HG03196 (cell line): Measurements from ENCODE around the gene LETMD1.

Experiments
- ATAC-seq: cut with Tn5 transposase; IDR thresholded peaks from one replicate; pipeline ENCODE4 v1.9.1; 2021; ENCODE audit not compliant: unreplicated experiment

The LETMD1 gene

DNA sequence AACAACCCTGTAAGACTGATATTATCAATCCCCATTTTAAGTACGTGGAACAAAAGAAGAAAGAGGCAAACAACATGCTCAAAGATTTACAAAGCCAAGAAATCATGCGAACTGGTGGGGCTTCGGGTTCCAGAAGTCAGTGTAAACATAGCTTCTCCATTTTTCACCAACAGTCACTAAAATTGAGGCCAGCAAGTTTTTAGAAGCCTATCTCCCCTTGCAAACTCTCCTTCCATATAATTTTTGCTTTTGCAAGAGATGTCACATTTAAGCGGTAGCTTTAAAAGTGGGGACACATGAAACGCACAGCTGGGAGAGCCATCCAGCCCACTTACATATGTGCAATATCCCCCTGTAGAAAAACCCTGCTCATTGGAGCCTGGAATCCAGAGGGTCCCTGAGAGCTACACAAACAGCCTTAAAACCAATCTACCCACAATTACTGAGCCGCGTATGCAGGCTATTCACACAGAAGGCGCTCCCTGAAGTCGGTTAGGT, 22.7 kb upstream of the LETMD1 start:
- no peak for ATAC-seq

DNA sequence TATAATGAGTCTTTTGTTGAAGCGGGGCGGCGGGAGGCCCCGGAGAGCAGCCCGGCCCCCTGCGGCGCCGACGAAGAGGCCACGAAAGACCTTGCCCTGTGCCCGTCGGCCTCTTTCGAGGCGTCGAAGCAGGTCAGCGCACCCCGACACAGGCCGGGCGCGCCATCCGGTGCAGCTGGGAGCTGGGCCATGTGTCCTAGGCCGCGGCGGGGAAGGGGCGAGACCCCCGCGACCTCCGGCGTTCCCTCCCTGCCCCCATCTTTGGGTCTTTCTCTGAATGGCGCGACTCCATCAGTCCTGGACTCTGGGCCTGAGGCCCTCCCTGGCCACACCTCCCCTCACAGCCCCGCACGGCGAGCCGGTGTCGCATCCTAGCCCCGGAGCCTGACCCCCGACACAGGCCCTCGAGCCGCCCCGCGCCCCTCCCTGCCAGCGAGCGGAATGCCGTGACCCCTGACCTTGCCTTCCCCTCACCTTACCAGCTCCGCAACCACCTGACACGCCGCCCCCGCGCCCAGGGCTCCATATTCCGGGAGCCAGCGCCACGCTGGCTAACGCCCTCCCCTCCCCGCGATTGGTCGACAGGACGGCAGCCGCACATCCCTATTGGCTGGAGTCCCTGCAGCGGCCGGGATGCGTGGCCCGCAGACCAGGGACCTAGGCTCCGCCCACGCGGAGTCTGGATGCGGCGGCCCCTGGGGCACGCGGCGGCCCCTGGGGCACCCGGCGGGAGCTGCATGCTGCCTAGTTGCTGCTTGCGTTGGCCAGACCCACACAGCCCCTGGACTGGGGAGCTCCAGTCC, 22.1 kb upstream of the LETMD1 start, which contains the start of gene SLC11A2:
Gene SLC11A2, minus strand, starts transcription at position 549 of the 803 bp plus-strand sequence. CDS start 15,656 bp downstream, outside the sequence.
- ATAC-seq = peak; percentile 80

DNA sequence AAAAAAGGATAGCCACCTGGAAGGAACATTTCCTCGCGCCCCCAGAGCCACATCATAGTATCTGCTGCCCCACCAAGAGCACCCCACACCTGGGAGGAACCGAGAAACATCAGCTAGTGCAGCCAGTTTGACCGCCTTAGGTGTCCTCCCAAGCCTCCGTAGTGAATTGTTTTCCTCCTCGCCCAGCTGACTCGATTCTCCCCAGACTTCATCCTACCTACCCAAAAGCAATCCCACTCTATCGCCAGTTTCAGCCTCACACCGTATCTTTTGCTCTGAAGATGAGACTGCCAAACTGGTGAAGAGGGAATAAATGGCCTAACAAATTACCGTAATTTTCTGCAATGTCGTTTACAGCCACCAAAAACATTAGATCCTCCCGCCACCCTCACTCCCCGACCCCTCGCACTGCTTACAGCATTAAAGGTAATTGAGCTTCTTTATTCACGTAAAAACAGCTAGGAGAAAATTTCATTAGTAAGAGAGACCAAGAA, 20.7 kb upstream of the LETMD1 start:
- no peak for ATAC-seq

DNA sequence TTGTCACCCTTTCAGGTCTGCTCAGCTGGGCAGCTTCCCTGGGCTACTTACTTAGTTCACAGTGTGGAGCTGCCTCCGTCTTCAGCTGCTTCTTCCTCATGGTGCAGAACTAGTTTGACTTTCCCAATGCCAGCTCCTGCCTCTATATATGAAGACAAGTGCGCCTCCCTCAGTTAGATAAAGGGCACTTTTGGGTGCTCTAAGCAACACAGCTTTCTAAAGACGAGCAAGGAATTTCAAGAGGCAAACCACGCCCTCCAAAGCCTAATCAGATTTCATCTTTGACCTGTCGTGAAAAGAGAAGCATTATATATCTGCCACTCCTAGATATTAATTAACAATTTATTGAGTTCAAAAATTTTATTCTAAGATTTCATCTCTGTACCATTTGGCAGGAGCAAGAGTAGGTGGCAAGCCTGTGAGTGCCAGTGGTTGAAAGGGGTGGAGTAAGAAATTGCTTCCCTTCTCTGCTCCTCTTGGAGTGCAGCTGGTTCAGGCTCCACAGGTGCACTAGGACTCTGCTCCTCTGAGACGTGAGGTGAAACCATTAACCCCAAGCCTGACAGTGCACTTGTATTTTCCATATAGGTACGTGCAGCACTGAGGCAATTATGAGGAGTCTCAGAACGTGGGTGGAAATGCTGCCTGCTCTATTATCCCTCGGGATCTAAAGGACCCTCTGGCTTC, 19.9 kb upstream of the LETMD1 start:
- ATAC-seq = no peak

DNA sequence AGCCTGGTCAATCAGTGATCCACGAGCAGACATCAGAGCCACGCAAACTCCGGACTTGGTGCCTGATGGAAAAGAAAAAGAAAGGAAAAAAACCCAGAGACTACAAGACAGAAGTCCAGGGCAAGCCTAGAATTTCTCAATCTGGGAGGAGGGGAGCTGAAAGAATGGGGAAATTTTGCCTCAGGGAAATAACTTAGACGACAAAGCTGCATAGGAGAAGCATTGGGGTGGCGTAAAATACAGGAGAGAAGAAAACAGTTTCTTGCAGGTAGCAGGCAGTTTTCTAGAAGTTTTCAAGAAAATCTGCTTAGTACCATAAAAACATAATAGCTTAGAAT, 19.3 kb upstream of the LETMD1 start:
- no peak for ATAC-seq

DNA sequence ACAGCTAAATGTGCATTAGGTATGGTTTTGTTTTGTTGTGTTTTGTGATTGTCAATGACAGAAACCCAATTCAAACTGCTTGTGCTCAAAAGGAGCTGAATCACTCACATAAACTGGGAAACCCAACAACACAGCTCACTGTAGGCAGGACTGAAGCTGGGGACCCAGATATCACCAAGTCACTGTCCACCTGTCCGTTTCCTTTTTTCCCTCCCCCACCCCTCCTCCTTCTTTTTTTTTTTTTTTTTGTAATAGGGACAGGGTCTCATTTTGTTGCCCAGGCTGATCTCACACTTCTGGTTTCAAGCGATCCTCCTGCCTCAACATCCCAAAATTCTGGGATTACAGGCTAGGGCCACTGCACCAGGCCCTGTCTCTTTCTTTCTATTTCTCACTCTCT, 15.1 kb upstream of the LETMD1 start:
- no peak for ATAC-seq

DNA sequence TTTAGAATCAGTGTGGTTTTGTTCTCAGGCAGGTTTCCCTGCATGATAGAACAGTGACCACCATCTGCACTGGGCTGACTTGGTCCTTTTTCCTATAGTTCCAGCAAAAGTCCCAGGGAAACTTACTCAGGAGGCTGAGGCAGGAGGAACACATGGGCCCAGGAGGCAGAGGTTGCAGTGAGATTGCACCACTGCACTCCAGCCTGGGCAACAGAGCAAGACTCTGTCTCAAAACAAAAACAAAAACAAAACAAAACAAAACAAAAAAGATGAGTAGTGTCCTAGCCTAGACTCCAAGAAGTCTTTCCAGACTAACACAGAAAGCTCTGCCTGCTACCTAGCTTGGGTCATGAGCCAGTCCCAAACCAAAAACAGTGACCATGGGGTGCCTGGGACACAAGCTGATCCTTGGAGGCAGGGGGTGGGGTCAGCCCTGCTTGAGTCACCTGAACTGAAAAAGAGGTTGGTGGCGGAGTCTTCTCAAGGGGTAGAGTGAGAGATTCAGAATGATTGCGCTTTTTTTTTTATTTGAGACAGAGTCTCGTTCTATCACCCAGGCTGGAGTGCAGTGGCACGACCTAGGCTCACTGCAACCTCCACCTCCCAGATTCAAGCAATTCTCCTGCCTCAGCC, 14.6 kb upstream of the LETMD1 start:
- ATAC-seq = no peak

DNA sequence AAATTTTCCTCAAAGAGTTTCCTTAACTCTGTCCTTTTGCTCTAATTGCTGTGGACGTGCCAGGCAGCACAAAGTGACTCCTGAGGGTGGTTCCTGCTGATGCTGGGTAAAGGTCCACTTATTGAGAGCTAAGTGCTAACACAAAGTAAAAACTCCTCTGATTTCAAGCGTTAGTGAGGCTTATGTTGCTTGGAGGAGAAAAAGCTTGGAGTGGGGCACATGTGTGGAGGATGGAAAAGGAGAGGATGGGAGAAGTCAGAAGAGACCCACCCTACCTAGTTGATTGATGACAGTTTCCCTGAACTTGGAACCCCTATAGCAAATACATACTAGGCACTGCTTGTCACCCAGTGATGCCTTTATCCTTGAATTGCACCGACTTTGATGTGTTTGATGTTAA, 11.8 kb upstream of the LETMD1 start:
- ATAC-seq = no peak

DNA sequence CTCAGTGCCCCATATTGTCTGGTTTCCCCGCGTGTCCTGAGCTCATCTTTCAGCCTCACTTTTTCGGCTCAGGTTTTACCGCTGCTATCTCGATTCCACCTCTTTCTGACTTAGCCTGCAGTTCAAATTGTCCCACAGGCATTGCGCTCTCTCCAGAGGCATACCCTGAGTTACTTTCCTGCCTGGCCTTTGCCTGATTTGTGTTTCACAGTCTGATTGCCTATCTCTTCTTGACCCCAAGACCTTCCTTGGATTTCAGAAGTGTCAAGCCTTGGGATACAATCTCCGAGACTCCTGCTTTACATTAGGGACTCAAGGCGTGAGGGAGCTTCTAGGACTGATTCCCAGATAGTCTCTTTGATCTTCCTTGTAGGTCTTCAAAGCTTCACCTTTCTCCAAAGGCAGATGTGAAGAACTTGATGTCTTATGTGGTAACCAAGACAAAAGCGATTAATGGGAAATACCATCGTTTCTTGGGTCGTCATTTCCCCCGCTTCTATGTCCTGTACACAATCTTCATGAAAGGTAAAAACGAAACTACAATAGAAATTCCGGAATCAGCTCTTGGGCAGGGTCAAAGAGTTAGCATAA, 629 bp downstream of the LETMD1 start:
- no peak for ATAC-seq

DNA sequence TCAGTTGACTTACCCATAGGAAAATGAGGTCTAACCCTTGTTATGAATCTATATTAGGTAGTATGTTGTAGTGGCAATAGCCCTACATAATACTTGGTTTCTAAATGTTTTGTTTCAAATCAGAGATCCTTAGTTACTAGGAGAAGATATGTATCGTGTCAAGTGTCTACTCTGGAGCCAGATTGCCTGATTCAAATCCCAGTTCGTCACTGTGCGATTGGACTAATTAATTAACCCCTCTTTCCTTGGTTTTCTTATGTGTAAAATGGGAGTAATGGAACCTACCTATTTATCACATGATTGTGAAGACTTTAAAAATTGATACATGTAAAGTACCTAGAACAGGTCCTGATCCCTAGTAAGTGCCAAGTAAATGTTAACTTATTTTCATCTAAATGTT, 1.4 kb downstream of the LETMD1 start:
- ATAC-seq = no peak

DNA sequence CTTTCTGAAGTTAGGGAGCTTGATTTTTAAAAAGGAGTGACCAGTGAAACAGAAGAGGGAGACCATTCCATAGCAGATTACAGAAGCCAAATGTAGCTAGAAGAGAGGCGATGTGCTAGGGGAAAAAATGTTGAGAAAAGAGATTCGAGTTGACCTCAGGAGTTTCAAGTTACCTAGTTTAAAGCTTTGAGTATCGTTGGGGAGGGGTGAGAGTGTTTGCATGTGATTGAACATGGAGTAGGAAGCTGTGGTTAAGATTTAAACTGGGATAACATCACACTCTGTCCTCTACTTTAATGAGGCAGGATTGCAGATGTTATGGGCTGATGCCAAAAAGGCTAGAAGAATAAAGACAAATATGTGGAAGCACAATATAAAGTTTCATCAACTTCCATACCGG, 3.7 kb downstream of the LETMD1 start:
- ATAC-seq = no peak

DNA sequence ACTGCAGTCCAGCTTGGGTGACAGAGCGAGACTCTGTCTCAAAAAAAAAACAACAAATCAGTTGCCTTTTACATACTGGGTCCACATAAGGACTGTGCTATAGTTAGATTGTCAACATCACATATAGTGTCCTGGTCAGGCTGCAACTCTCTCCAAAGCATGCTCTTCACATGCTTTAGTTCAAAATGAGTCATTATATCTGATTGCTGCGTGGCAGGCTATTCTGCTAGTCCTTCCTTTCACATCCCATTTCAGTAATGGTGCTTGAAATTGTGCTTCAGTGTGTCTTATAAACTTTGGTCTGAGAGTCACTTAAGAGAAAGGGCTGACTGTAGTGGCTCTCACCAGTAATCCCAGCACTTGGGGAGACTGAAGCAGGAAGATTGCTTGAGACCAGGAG, 6.9 kb downstream of the LETMD1 start:
- ATAC-seq = no peak

DNA sequence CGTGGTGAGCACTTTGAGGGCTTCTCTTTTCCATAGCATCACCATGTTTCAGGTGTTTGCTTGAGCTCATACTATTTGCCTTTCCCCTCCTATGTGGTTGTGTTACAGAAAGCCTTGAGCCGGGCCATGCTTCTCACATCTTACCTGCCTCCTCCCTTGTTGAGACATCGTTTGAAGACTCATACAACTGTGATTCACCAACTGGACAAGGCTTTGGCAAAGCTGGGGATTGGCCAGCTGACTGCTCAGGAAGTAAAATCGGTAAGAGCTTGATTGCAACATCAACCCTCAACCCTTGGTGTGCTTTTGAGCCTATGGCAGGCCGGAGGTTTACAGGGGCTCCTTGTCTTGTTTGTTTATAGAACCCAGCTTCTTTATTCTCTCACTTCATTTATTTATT, 8.1 kb downstream of the LETMD1 start:
- ATAC-seq = no peak

DNA sequence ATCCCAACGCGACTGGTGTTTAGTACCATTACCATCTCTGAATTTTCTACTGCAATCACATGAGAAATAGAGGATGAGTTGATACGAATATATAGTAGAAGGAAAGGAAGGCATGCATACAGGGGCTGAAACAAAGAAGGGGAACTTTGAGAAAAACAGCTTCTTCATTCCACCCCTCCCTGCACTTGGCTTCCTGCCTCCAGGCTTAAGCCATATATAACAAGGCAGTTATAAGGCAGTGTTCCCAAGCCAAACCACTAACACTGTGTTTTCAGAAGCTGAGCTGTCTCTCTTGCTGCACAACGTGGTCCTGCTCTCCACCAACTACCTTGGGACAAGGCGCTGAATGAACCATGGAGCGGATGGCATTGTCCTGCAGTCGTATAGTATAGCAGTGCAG, 11.0 kb downstream of the LETMD1 start:
- ATAC-seq = no peak

DNA sequence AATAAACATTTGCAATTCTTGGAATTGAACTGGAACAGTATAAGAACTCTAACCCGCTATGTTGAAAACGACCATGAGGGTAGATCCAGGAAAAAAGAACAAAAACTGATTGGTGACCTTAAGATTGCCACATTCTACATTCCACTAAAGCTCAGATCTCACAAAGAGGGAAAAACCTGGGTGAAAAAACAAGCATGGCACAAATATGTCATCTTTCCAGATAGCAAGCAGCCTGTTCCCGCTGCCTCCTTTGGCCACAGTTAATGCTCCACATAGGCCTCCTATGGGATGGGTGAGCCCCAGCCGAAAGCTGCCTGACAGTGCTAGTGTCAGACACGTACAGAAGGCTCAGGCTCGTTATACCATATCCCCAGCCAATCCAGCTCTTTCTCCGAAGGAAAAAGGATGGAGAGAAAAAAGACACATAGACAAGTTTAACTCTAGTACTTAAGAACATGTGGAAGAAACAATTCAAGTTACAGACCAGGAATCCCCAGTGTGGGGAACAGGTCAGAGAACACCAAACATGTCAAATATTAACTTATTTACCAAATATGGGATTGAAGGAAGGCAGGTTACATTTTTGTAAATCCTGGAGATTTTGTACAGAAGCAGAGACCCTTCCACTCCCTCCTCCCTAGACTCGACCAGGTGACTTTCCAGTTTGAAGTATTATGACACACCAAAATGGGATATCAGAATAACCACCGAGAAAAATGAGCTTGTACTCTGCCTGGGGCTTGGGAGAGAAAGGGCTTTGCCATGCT, 14.7 kb downstream of the LETMD1 start:
- ATAC-seq = no peak

DNA sequence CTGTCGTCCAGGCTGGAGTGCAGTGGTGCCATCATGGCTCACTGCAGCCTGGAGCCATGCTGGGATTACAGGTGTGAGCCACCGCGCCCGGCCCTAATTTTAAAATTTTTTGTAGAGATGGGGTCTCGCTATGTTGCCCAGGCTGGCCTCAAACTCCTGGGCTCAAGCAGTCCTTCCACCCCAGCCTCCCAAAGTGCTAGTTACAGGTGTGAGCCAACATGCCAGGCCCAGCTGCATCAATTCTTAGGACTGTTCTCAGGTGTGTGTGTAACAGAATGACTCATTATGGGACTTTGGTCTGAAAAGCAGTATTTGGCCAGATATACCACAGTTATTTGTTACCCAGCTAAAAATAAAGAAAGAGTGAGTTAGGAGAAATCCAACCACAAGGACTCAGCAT, 17.4 kb downstream of the LETMD1 start:
- no peak for ATAC-seq

DNA sequence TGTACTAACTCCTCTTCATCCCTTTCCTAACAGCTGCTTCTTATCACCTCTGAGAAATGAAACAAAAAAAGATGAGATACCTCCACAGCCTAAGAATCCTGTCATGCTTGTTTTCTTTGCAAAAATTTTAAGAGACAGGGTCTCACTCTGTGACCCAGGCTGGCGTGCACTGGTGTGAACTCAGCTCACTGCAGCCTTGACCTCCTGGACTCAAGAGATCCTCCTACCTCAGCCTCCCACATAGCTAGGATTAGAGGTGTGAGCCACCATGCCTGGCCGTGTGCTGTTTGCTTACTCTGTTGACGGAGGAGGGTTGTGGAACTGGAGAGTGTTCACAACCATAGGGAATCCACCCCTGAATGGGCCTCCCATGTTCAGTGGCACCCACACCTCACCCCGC, 19.1 kb downstream of the LETMD1 start:
- ATAC-seq = no peak

DNA sequence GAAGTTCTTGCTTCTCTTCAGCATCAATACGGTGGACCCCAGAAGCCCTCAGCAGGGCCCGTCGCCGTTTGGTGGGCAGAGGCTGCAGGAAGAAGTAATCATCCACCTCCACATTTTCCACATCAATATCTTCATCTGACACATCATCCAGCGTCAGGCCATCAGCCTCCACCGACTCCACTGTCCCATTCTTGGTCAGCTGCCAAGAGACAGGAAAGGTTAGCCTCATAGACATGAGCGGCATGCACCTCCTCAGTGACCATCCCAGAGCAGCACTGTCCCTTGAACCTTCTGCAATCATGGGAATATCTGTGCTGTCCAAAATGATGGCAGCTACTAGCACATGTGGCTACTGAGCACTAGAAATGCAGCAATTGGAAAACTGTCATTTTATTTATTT, 19.6 kb downstream of the LETMD1 start:
- ATAC-seq = no peak

DNA sequence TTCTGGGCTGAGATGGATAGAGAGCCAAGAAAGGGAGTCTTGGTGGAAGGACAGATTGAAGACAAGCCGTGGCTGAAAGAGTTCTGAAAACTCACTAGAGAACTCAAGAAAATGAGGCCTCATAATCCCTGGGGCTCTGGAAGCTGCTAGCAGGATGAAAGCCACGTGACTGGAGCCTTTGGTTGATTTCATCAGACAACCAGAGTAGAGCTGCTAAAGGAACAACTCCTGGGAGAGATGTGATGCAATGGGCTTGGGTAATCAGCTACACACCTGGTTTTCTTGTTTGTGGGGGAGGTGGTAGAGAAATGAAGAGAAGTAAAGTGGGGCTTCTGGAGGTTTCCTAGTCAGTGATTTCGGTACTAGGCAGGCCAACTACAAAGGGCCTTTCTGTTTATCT, 21.9 kb downstream of the LETMD1 start:
- no peak for ATAC-seq

DNA sequence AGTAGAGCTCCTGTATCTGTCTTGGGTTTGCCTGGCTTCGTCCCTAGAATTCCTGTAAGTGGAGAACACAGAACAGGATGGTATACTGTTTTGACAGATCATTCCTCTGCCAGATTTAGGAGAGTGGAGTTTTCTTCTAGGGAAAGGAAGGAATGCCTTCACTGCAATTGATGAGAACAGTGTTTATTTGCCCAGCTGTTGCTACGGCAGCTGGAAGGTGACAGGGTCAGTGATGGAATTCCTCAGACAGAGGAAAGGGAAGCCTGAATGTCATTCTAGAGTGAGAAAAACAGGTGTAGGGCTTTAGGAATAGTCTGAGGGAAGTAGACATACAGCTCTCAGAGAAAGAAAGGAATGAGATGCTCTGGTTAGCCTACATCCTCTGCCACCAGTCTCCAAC, 23.5 kb downstream of the LETMD1 start:
- ATAC-seq = no peak

DNA sequence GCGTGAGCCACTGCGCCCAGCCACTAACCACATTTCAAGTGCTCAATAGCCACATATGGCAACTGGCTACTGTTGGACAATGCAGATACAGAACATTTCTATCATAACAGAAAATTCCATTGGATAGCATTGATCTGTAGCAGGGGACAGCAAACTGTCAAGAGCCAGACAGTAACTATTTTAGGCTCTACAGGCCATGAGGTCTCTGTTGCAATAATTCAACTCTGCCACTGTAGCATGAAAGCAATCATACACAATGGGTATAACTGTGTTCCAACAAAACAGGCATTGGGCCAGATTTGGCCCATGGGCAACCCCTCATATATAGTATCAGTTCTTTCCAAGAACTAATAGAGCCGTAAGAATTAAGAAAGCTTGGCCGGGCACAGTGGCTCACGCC, 27.3 kb downstream of the LETMD1 start:
- no peak for ATAC-seq
